Body of pancreas (tissue), 4 donors: Measurements from ENCODE around the gene THSD4.

ENCODE experiments used
- POLR2A ChIP-seq, 3 donors: fragments of 450-650 bp; IDR thresholded peaks; one replicate each; pipeline ENCODE4 v1.6.1; 2016; ENCODE audit warnings: antibody characterized with exemption in 3 of 3, mild to moderate bottlenecking in 2 of 3
- TF ChIP-seq, protein P1 (sequence below), 7 experiments: fragments of 450-650 bp in 4 of 7; fragments of 200-600 bp in 3 of 7; sonication (generic) in 3 of 7; IDR thresholded peaks; one replicate each; pipeline ENCODE4 v1.5.1; 2016 to 2019; ENCODE audit warnings: antibody characterized with exemption in 7 of 7

GRCh38 chr15:71567173-71567572 is 451.9 kb downstream of the THSD4 start:
- TF ChIP-seq, protein P1, sequence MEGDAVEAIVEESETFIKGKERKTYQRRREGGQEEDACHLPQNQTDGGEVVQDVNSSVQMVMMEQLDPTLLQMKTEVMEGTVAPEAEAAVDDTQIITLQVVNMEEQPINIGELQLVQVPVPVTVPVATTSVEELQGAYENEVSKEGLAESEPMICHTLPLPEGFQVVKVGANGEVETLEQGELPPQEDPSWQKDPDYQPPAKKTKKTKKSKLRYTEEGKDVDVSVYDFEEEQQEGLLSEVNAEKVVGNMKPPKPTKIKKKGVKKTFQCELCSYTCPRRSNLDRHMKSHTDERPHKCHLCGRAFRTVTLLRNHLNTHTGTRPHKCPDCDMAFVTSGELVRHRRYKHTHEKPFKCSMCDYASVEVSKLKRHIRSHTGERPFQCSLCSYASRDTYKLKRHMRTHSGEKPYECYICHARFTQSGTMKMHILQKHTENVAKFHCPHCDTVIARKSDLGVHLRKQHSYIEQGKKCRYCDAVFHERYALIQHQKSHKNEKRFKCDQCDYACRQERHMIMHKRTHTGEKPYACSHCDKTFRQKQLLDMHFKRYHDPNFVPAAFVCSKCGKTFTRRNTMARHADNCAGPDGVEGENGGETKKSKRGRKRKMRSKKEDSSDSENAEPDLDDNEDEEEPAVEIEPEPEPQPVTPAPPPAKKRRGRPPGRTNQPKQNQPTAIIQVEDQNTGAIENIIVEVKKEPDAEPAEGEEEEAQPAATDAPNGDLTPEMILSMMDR (IDR thresholded peaks at IDR 0.05), result no peak
- TF ChIP-seq POLR2A (IDR thresholded peaks at IDR 0.05), result no peak
